HepG2 (cell line): ENCODE measurements around the gene COL8A2. TPM values are rescaled to one million over a fixed set of nuclear protein-coding genes. Genes with fewer than 3 reads are reported as not detected.

Source experiments
- AGO1 ChIP-seq: fragments of 200-400 bp; formaldehyde crosslinking; IDR thresholded peaks from 2 replicates; pipeline ENCODE4 v1.6.1; 2017; ENCODE audit warnings: mild to moderate bottlenecking, low read depth, low read length, moderate library complexity; ENCODE audit not compliant: poor library complexity, severe bottlenecking
- ATF6 ChIP-seq: sonication (generic); formaldehyde crosslinking; conservative IDR thresholded peaks from 2 replicates; pipeline ENCODE4 v1.4.0; 2020; ENCODE audit warnings: missing genetic modification reagents
- ERF ChIP-seq: IDR thresholded peaks from 2 replicates; pipeline ENCODE4 v1.6.1; 2018; ENCODE audit warnings: missing biosample characterization, missing genetic modification reagents
- ISL2 ChIP-seq: sonication (generic); formaldehyde crosslinking; IDR thresholded peaks from 2 replicates; pipeline ENCODE4 v1.5.0; 2020; ENCODE audit warnings: missing genetic modification reagents
- NFATC3 ChIP-seq: sonication (generic); formaldehyde crosslinking; IDR thresholded peaks from 2 replicates; pipeline ENCODE4 v1.5.1; 2020; ENCODE audit warnings: mild to moderate bottlenecking, missing genetic modification reagents
- RXRA ChIP-seq: sonication (generic); formaldehyde crosslinking; IDR thresholded peaks from 2 replicates; pipeline ENCODE4 v1.5.1; 2020; ENCODE audit warnings: missing genetic modification reagents
- SALL2 ChIP-seq: sonication (generic); formaldehyde crosslinking; IDR thresholded peaks from 2 replicates; pipeline ENCODE4 v1.8.1; 2023; ENCODE audit warnings: mild to moderate bottlenecking, missing genetic modification reagents, inconsistent platforms
- SNAI1 ChIP-seq: sonication (generic); formaldehyde crosslinking; IDR thresholded peaks from 2 replicates; pipeline ENCODE4 v1.5.0; 2020; ENCODE audit warnings: mild to moderate bottlenecking, missing genetic modification reagents, borderline replicate concordance
- SP4 ChIP-seq: sonication (generic); formaldehyde crosslinking; IDR thresholded peaks from 2 replicates; pipeline ENCODE4 v1.8.1; 2023; ENCODE audit warnings: mild to moderate bottlenecking, missing genetic modification reagents
- TFDP2 ChIP-seq: sonication (generic); formaldehyde crosslinking; IDR thresholded peaks from 2 replicates; pipeline ENCODE4 v1.4.0; 2020; ENCODE audit warnings: missing genetic modification reagents
- ZBTB14 ChIP-seq: sonication (generic); formaldehyde crosslinking; IDR thresholded peaks from 2 replicates; pipeline ENCODE4 v1.4.0; 2020; ENCODE audit warnings: missing genetic modification reagents
- ZNF484 ChIP-seq: sonication (generic); formaldehyde crosslinking; IDR thresholded peaks from 2 replicates; pipeline ENCODE4 v1.5.1; 2020; ENCODE audit warnings: mild to moderate bottlenecking, low read depth, missing genetic modification reagents, borderline replicate concordance
- ZNF556 ChIP-seq: sonication (generic); formaldehyde crosslinking; IDR thresholded peaks from 2 replicates; pipeline ENCODE4 v1.4.0; 2020; ENCODE audit warnings: mild to moderate bottlenecking, missing genetic modification reagents, borderline replicate concordance
- polyA plus RNA-seq, 8 experiments: library from polyadenylated mRNA; depleted of rRNA in 3 of 8; stranded (reverse) in 7 of 8; unstranded in 1 of 8; fragments of >200 nt; fragmentation: Illumina TruSeq in 4 of 8; extraction: Trizol in 4 of 8; gene quantifications; 2 replicates each; pipeline versions ENCODE4 v1.2.1 to v1.2.3, GENCODE V29; 2011 to 2016; ENCODE audit warnings: low read depth in 4 of 8, missing spikeins in 1 of 8, mixed read lengths in 1 of 8; ENCODE audit not compliant: insufficient read depth in 1 of 8
- total RNA-seq, 5 experiments: library from RNA; depleted of rRNA; stranded (reverse); fragments of >200 nt; fragmentation: Illumina TruSeq; extraction: Trizol; gene quantifications; 2 replicates each; pipeline ENCODE4 v1.2.3, GENCODE V29; 2016; ENCODE audit warnings: low read depth in 1 of 5
- TF ChIP-seq, protein P1 (sequence below): sonication (generic); formaldehyde crosslinking; IDR thresholded peaks from 2 replicates; pipeline ENCODE4 v1.8.0; 2022; ENCODE audit warnings: missing genetic modification reagents, mild to moderate bottlenecking, moderate library complexity, borderline replicate concordance
- TF ChIP-seq, protein P2 (sequence below): sonication (generic); formaldehyde crosslinking; conservative IDR thresholded peaks from 2 replicates; pipeline ENCODE4 v1.4.0; 2020; ENCODE audit warnings: missing genetic modification reagents
- TF ChIP-seq, protein P3 (sequence below): sonication (generic); formaldehyde crosslinking; IDR thresholded peaks from 2 replicates; pipeline ENCODE4 v1.8.0; 2022; ENCODE audit warnings: mild to moderate bottlenecking, missing genetic modification reagents, borderline replicate concordance
- TF ChIP-seq, protein P4 (sequence below): IDR thresholded peaks from 2 replicates; pipeline ENCODE4 v1.6.1; 2016; ENCODE audit warnings: missing compliant biosample characterization, missing genetic modification reagents, borderline replicate concordance

The COL8A2 gene
- total and polyA plus RNA-seq, 2 of the 13 experiments (the other 11 are each of a cell fraction or from before 2014, with no cell fraction given) = 0.13 to 0.24 TPM

GRCh38 chr1:36149237-36149972 lies 24.4 kb upstream of the COL8A2 start, which contains the start of gene TRAPPC3 (continued):
- TF ChIP-seq, protein P1, sequence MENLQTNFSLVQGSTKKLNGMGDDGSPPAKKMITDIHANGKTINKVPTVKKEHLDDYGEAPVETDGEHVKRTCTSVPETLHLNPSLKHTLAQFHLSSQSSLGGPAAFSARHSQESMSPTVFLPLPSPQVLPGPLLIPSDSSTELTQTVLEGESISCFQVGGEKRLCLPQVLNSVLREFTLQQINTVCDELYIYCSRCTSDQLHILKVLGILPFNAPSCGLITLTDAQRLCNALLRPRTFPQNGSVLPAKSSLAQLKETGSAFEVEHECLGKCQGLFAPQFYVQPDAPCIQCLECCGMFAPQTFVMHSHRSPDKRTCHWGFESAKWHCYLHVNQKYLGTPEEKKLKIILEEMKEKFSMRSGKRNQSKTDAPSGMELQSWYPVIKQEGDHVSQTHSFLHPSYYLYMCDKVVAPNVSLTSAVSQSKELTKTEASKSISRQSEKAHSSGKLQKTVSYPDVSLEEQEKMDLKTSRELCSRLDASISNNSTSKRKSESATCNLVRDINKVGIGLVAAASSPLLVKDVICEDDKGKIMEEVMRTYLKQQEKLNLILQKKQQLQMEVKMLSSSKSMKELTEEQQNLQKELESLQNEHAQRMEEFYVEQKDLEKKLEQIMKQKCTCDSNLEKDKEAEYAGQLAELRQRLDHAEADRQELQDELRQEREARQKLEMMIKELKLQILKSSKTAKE (CRISPR knock-in tag) = no peak
- TF ChIP-seq TFDP2 (CRISPR knock-in tag) (peak; percentile 89), SP4 (CRISPR knock-in tag) (peak; percentile 96), SALL2 (CRISPR knock-in tag) (peak; percentile 44), ISL2 (CRISPR knock-in tag) (peak; percentile 67), RXRA (CRISPR knock-in tag) (peak; percentile 68; the same call in 1 of the 2 replicates), ZNF484 (CRISPR knock-in tag) (no peak), ZNF556 (peak; percentile 56; the same call in 1 of the 2 replicates), NFATC3 (CRISPR knock-in tag) (0 out of 2 replicates have a peak, but pooled peaks have one; percentile 25), SNAI1 (CRISPR knock-in tag) (0 out of 2 replicates have a peak, but pooled peaks have one; percentile 56), ZBTB14 (no peak), AGO1 (peak; percentile 61), ERF (peak; percentile 85), ATF6 (CRISPR knock-in tag) (no peak)
- TF ChIP-seq, protein P2, sequence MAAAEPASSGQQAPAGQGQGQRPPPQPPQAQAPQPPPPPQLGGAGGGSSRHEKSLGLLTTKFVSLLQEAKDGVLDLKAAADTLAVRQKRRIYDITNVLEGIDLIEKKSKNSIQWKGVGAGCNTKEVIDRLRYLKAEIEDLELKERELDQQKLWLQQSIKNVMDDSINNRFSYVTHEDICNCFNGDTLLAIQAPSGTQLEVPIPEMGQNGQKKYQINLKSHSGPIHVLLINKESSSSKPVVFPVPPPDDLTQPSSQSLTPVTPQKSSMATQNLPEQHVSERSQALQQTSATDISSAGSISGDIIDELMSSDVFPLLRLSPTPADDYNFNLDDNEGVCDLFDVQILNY (CRISPR knock-in tag) = 0 out of 2 replicates have a peak, but pooled peaks have one; percentile 16
- TF ChIP-seq, protein P3, sequence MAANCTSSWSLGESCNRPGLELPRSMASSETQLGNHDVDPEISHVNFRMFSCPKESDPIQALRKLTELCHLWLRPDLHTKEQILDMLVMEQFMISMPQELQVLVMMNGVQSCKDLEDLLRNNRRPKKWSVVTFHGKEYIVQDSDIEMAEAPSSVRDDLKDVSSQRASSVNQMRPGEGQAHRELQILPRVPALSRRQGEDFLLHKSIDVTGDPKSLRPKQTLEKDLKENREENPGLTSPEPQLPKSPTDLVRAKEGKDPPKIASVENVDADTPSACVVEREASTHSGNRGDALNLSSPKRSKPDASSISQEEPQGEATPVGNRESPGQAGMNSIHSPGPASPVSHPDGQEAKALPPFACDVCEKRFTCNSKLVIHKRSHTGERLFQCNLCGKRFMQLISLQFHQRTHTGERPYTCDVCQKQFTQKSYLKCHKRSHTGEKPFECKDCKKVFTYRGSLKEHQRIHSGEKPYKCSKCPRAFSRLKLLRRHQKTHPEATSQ = no peak
- TF ChIP-seq, protein P4, sequence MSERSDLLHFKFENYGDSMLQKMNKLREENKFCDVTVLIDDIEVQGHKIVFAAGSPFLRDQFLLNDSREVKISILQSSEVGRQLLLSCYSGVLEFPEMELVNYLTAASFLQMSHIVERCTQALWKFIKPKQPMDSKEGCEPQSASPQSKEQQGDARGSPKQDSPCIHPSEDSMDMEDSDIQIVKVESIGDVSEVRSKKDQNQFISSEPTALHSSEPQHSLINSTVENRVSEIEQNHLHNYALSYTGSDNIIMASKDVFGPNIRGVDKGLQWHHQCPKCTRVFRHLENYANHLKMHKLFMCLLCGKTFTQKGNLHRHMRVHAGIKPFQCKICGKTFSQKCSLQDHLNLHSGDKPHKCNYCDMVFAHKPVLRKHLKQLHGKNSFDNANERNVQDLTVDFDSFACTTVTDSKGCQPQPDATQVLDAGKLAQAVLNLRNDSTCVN (CRISPR knock-in tag) = no peak; the same call in 1 of the 2 replicates
